Natural killer cell (primary cell): Measurements from ENCODE around the gene PAN2. TPM values are rescaled to one million over a fixed set of nuclear protein-coding genes. Genes with fewer than 3 reads are reported as not detected.
A peak's percentile ranks its signal among the peaks of the same experiment; 100 is the strongest.

Source experiments
- ATAC-seq, 3 donors: fragments of 150-1000 bp in 2 of 3; fragments of 200-7000 bp in 1 of 3; cut with Tn5 transposase; 1 replicate in 1 of 3; 2 replicates in 2 of 3; pipeline ENCODE4 v1.10.0; 2021; ENCODE audit warnings: mild to moderate bottlenecking in 2 of 3, moderate library complexity in 2 of 3
- DNase-seq, 2 donors: peaks; one replicate each; pipeline versions ENCODE4 v3.0.0 to v3.0.0-alpha.2; 2013 to 2021; ENCODE audit warnings: mixed read lengths in 1 of 2
- H3K27ac ChIP-seq: one replicate; pipeline ENCODE4 v1.5.1; 2013; ENCODE audit warnings: mild to moderate bottlenecking, low read length
- H3K27me3 ChIP-seq: one replicate; pipeline ENCODE4 v1.6.1; 2013; ENCODE audit warnings: low read length; ENCODE audit not compliant: control insufficient read depth, insufficient read depth
- H3K36me3 ChIP-seq: one replicate; pipeline ENCODE4 v1.6.1; 2013; ENCODE audit warnings: low read length; ENCODE audit not compliant: control insufficient read depth, insufficient read depth
- H3K4me1 ChIP-seq: one replicate; pipeline ENCODE4 v1.6.1; 2013; ENCODE audit warnings: low read length; ENCODE audit not compliant: control insufficient read depth, insufficient read depth
- H3K4me3 ChIP-seq: one replicate; pipeline ENCODE4 v1.5.1; 2013; ENCODE audit warnings: low read length
- H3K9me3 ChIP-seq: one replicate; pipeline ENCODE4 v1.6.1; 2013; ENCODE audit warnings: low read length; ENCODE audit not compliant: control insufficient read depth, insufficient read depth
- H3K27ac Mint-ChIP-seq, 2 donors: one replicate each; pipeline ENCODE4 v1.8.0; 2022; ENCODE audit warnings: mild to moderate bottlenecking in 2 of 2, mixed read lengths in 2 of 2, moderate library complexity in 1 of 2
- H3K27me3 Mint-ChIP-seq, 2 donors: one replicate each; pipeline ENCODE4 v1.8.0; 2022; ENCODE audit warnings: low read depth in 2 of 2, mixed read lengths in 2 of 2
- H3K36me3 Mint-ChIP-seq: one replicate; pipeline ENCODE4 v1.8.0; 2022; ENCODE audit warnings: mixed read lengths
- H3K4me1 Mint-ChIP-seq, 2 donors: one replicate each; pipeline ENCODE4 v1.8.0; 2022; ENCODE audit warnings: mixed read lengths in 2 of 2
- H3K4me3 Mint-ChIP-seq: one replicate; pipeline ENCODE4 v1.8.0; 2022; ENCODE audit warnings: mild to moderate bottlenecking, moderate library complexity, mixed read lengths
- H3K9me3 Mint-ChIP-seq, 2 donors: one replicate each; pipeline ENCODE4 v1.8.0; 2022; ENCODE audit warnings: mixed read lengths in 2 of 2
- WGBS: methylation state at CpG from one replicate; pipeline ENCODE4 v1.1.7; 2013; ENCODE audit warnings: missing lambda C conversion rate; ENCODE audit not compliant: insufficient coverage; 5-methylcytosine and 5-hydroxymethylcytosine counted together
- intact Hi-C: fragments of 100-400 bp; cut with micrococcal nuclease; formaldehyde crosslinking; loops from one replicate; pipeline ENCODE4 v1.14.2; 2022
- total RNA-seq, 4 donors: library from RNA; stranded (reverse); fragments of 120-200 nt in 1 of 4; gene quantifications; one replicate each; pipeline versions ENCODE4 v1.2.3 to v1.2.4, GENCODE V29; 2013 to 2022
- TF ChIP-seq, protein P1 (sequence below): fragments of 200-600 bp; IDR thresholded peaks from one replicate; pipeline ENCODE4 v1.8.0; 2022; ENCODE audit warnings: antibody characterized with exemption

PAN2 gene
- total RNA-seq, 3 donors from 2014 or later (not counting 1 experiment from before 2014, with no cell fraction given): 86.2 to 117 (median 95.7) TPM

DNA sequence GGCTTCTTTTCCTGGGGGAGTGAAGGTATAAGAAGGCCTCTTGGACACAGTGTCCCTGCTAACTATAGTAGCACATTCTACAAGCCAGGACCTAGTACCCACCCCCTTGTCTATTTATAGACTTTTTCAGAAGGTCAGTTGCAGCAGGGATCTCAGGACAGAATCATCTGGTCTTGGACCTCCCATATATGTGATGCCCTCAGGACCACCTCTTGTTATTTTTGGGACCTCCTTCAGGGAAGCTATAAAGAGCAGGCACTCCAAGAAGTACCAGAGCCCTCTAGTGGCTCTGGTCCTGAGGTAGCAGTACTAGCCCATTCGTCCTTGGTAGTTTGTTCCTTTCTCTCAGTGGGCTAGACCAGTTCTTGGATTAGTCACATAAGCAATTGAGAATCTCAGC lies 62.8 kb downstream of the PAN2 start:
- 16% methylated on average over 1 of the region's 1 CpG for WGBS
- Mint-ChIP-seq H3K27me3 (no peaks in the 10 kb centered on the region), H3K4me1 (peaks cover 9 to 20% of the 10 kb centered on the region in 2 donors), H3K9me3 (no peaks in the 10 kb centered on the region), H3K4me3 (no peak overlapping the region), H3K36me3 (peaks cover 13% of the 10 kb centered on the region), H3K27ac (peak overlapping the region; percentile 41 to 47)
- H3K4me1 ChIP-seq: peaks cover 14% of the 10 kb centered on the region
- ATAC-seq (no peak), DNase-seq (peak in 1 of 2 donors; percentile 34)
- TF ChIP-seq, protein P1, sequence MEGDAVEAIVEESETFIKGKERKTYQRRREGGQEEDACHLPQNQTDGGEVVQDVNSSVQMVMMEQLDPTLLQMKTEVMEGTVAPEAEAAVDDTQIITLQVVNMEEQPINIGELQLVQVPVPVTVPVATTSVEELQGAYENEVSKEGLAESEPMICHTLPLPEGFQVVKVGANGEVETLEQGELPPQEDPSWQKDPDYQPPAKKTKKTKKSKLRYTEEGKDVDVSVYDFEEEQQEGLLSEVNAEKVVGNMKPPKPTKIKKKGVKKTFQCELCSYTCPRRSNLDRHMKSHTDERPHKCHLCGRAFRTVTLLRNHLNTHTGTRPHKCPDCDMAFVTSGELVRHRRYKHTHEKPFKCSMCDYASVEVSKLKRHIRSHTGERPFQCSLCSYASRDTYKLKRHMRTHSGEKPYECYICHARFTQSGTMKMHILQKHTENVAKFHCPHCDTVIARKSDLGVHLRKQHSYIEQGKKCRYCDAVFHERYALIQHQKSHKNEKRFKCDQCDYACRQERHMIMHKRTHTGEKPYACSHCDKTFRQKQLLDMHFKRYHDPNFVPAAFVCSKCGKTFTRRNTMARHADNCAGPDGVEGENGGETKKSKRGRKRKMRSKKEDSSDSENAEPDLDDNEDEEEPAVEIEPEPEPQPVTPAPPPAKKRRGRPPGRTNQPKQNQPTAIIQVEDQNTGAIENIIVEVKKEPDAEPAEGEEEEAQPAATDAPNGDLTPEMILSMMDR: no peak
- peaks cover 34% of the 10 kb centered on the region for H3K36me3 ChIP-seq
- H3K4me3 ChIP-seq: no peak overlapping the region
- no peaks in the 10 kb centered on the region for H3K27me3 ChIP-seq
- intact Hi-C loops: no loop called here
- H3K27ac ChIP-seq: no peak overlapping the region
- H3K9me3 ChIP-seq: no peaks in the 10 kb centered on the region

DNA sequence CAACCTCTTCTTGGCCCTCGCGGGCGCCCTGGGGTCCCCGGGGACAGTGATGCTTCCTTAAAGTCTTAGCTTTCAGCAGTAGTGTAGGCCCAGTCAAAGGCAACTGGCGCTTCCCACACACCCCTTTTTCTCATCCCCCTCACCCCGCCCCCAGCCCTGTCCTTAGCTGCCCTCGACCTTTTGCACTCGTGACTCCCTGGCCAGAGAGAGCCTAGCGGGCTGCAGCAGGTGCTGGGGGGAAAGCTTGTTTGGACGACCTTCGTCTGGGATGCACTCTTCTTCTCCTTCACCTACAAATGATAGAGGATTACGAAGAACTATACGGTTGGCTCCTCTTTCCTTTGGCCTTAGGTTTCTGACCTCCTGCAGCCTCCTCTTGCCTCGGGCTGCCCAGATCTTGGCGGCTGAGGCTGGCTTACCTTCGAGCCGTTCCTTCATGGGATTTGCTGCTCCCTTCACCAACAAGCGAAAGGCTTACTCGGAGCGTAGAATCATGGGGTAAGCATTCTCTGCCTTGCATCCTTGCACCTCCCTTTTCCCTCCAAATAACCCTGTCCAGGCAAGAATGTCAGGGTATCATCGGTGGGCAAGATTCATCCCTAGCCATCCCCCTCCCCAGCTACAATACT lies 66.2 kb downstream of the PAN2 start:
- Histone ChIP-seq H3K4me1 (peaks cover 16% of the 10 kb centered on the region), H3K27ac (peak overlapping the region; percentile 61), H3K9me3 (no peaks in the 10 kb centered on the region), H3K27me3 (no peaks in the 10 kb centered on the region), H3K4me3 (peak overlapping the region; percentile 88), H3K36me3 (peaks cover 5% of the 10 kb centered on the region)
- peak overlapping the region; percentile 95 for H3K4me3 Mint-ChIP-seq
- H3K36me3 Mint-ChIP-seq: no peaks in the 10 kb centered on the region
- H3K4me1 Mint-ChIP-seq: peaks cover 9 to 20% of the 10 kb centered on the region in 2 donors
- TF ChIP-seq, protein P1: no peak
- intact Hi-C loops: loop anchor here (2.0 kb wide), 2 partner anchors 33 to 67 kb away; partner anchors contain the start of gene CS
- ATAC-seq (no peak), DNase-seq (no peak)
- no peaks in the 10 kb centered on the region for H3K9me3 Mint-ChIP-seq
- no peaks in the 10 kb centered on the region for H3K27me3 Mint-ChIP-seq
- WGBS: 41% methylated on average over 21 of the region's 21 CpGs
- H3K27ac Mint-ChIP-seq: peak overlapping the region; percentile 94 to 95

DNA sequence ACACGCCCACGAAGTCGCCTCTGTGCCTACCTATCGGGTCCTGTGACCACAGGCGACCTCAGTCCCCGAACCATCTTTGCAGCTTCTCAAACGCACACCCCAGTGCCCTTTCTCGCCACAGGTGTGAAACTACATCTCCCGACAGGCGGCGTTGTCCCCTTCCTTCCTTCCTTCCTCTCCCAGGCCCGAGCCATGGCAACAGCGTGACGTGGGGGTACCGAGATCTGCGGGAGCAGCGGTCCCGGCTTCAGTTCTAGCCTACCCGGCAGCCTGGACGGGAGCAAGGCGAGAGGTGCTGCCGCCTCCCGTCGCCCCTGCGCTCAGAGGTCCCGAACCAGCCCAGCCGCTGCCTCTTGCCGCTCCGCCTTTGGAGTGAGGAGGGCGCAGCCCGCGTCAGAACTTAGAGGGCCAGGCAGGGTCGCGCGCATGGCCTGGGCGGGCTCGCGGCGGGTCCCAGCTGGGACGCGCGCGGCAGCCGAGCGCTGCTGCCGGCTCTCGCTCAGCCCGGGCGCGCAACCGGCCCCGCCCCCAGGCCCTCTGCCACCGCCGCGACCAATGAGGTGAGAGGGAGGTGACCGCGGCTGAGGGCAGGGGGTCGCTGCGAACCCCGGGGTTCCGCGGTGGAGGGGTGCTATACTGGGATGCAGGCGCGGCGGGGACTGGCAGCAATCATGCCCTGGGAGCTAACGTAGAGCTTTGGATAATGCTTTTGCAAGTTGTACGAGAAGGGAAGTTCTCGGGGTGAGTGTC lies 66.9 kb downstream of the PAN2 start, which contains the start of gene COQ10A:
Gene COQ10A, plus strand, starts transcription at position 250 of the 750 bp plus-strand sequence. Its CDS starts 177 bp downstream, at position 427.
- peak; percentile 91 to 98 (median 91) for ATAC-seq
- Mint-ChIP-seq H3K4me1 (peaks cover 9 to 20% of the 10 kb centered on the region in 2 donors), H3K36me3 (no peaks in the 10 kb centered on the region), H3K4me3 (peak within 1 kb of the TSS; percentile 95), H3K27ac (peak within 1 kb of the TSS; percentile 94 to 95), H3K27me3 (no peaks in the 10 kb centered on the region), H3K9me3 (no peaks in the 10 kb centered on the region)
- TF ChIP-seq, protein P1: peak; percentile 46
- intact Hi-C loops: loop anchor here (2.0 kb wide), 2 partner anchors 34 to 68 kb away; partner anchors contain the start of gene CS
- H3K4me1 ChIP-seq: peaks cover 16% of the 10 kb centered on the region
- H3K4me3 ChIP-seq: peak within 1 kb of the TSS; percentile 88
- peak within 1 kb of the TSS; percentile 99 for H3K27ac ChIP-seq
- peak; percentile 86 to 95 for DNase-seq
- WGBS: under 1% methylated on average over 68 of the region's 68 CpGs
- H3K36me3 ChIP-seq: peaks cover 5% of the 10 kb centered on the region
- no peaks in the 10 kb centered on the region for H3K9me3 ChIP-seq
- H3K27me3 ChIP-seq: no peaks in the 10 kb centered on the region

Other genes with a start within 250 kb of the PAN2 start
- 10 to 100 TPM; 78.5 to 86.4 (median 79.7) TPM for gene PA2G4, start 229.4 kb downstream of the PAN2 start, total RNA-seq
- gene RPL41, start 217.4 kb downstream of the PAN2 start, total RNA-seq: 1,000 to 10,000 TPM; 2,342 to 3,083 (median 3,009) TPM
- 10 to 100 TPM; 12.0 to 24.3 (median 16.2) TPM for gene ZC3H10, start 215.7 kb downstream of the PAN2 start, total RNA-seq
- 100 to 1,000 TPM; 198 to 215 (median 199) TPM for gene ESYT1, start 205.7 kb downstream of the PAN2 start, total RNA-seq
- gene MYL6B, start 181.4 kb downstream of the PAN2 start, total RNA-seq: 1 to 10 TPM; 6.7 to 8.9 (median 7.4) TPM
- gene MYL6, start 175.6 kb downstream of the PAN2 start, total RNA-seq: 1,000 to 10,000 TPM in 2 of 3 donors, 100 to 1,000 TPM in 1; 881 to 1,204 (median 1,015) TPM
- 100 to 1,000 TPM; 205 to 232 (median 210) TPM for gene SMARCC2, start 144.5 kb downstream of the PAN2 start, total RNA-seq
- gene RNF41, start 112.1 kb downstream of the PAN2 start, total RNA-seq: 10 to 100 TPM; 32.3 to 44.5 (median 38.6) TPM
- gene NABP2, start 109.7 kb downstream of the PAN2 start, total RNA-seq: 10 to 100 TPM; 21.6 to 23.4 (median 22.6) TPM
- 1 to 10 TPM in 1 of 3 donors, under 1 TPM in 2; 0.70 to 1.4 (median 0.71) TPM for gene SLC39A5, start 103.9 kb downstream of the PAN2 start, total RNA-seq
- 10 to 100 TPM; 34.1 to 52.2 (median 51.4) TPM for gene ANKRD52, start 75.6 kb downstream of the PAN2 start, total RNA-seq
- gene COQ10A, start 67.1 kb downstream of the PAN2 start, total RNA-seq: 10 to 100 TPM; 27.2 to 37.9 (median 30.2) TPM
- 100 to 1,000 TPM; 185 to 190 (median 188) TPM for gene CS, start 33.7 kb downstream of the PAN2 start, total RNA-seq
- gene CNPY2, start 18.0 kb downstream of the PAN2 start, total RNA-seq: 10 to 100 TPM; 50.4 to 64.3 (median 60.8) TPM
- 1 to 10 TPM; 1.8 to 2.7 (median 2.2) TPM for gene IL23A, start 4.9 kb upstream of the PAN2 start, total RNA-seq
- gene STAT2, start 26.1 kb upstream of the PAN2 start, total RNA-seq: 100 to 1,000 TPM; 140 to 157 (median 143) TPM
- gene APOF, start 28.9 kb upstream of the PAN2 start, total RNA-seq: not detected
- 10 to 100 TPM; 11.1 to 12.3 (median 11.7) TPM for gene TIMELESS, start 115.4 kb upstream of the PAN2 start, total RNA-seq
- not detected for gene MIP, start 120.7 kb upstream of the PAN2 start, total RNA-seq
- 1 to 10 TPM; 5.6 to 6.2 (median 5.6) TPM for gene SPRYD4, start 134.6 kb upstream of the PAN2 start, total RNA-seq
- gene GLS2, start 154.2 kb upstream of the PAN2 start, total RNA-seq: 1 to 10 TPM; 1.2 to 1.6 (median 1.6) TPM
- gene RBMS2, start 187.8 kb upstream of the PAN2 start, total RNA-seq: 10 to 100 TPM; 10.8 to 16.5 (median 15.6) TPM